Body of pancreas (tissue), 4 donors: ENCODE measurements around the gene ADCY3.

ENCODE experiments used
- CTCF ChIP-seq, 7 experiments: fragments of 450-650 bp in 4 of 7; fragments of 200-600 bp in 3 of 7; sonication (generic) in 3 of 7; IDR thresholded peaks; one replicate each; pipeline ENCODE4 v1.5.1; 2016 to 2019; ENCODE audit warnings: antibody characterized with exemption in 7 of 7
- POLR2A ChIP-seq, 3 donors: fragments of 450-650 bp; IDR thresholded peaks; one replicate each; pipeline ENCODE4 v1.6.1; 2016; ENCODE audit warnings: antibody characterized with exemption in 3 of 3, mild to moderate bottlenecking in 2 of 3

GRCh38 chr2:24955921-24956320, 35.9 kb upstream of the ADCY3 start:
- TF ChIP-seq POLR2A (IDR thresholded peaks at IDR 0.05) = no peak
- TF ChIP-seq CTCF (IDR thresholded peaks at IDR 0.05) = no peak
